HG02943 (cell line): ENCODE measurements around the gene CTNNBL1.
"Not testable (repeated sequence)": the region's sequence is repeated elsewhere in the genome, so short reads cannot be mapped to it uniquely, and the experiment has no call there.

Source experiments
- ATAC-seq: cut with Tn5 transposase; IDR thresholded peaks from one replicate; pipeline ENCODE4 v1.9.1; 2021; ENCODE audit warnings: mild to moderate bottlenecking, low read depth, moderate library complexity; ENCODE audit not compliant: unreplicated experiment

The CTNNBL1 gene

DNA sequence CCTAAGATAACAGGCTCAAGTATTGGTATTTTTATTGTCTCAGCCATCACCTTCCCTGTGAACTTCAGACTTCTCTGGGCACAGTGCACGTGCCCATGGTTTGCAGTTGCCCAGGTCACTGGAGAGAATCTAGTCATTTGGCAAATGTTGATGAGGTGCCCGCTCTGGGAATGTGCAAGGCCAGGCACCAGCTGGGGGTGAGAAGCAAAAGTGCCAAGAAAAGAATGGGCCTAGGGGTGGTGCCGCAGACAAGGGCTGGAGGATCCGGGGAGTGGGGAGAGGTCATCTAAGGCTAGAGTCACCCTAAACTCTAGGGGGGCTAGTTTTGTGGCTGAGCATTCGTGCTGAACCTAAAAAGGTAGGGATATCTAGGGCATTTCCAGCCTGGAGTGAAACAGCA, 152.0 kb downstream of the CTNNBL1 start:
- no peak for ATAC-seq

DNA sequence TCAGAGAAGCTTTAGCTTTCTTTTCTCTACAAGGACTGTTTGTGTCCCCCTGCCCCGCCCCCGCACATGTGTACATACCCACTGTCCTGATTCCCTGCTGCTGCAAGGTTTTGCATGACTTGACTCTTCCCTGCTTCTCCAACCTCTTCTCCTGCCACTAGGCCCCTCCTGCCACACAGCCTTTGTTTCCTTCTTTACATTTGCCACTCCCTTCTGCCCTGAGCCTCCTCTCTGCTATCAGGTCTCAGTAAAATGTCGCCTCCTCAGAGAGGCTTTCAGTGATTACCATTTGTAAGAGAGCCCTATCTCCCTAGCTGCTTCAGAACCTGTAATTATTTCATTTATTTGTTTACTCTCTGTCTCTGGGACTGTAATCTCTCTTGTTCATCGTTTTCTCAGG, 152.7 kb downstream of the CTNNBL1 start:
- ATAC-seq, result no peak

DNA sequence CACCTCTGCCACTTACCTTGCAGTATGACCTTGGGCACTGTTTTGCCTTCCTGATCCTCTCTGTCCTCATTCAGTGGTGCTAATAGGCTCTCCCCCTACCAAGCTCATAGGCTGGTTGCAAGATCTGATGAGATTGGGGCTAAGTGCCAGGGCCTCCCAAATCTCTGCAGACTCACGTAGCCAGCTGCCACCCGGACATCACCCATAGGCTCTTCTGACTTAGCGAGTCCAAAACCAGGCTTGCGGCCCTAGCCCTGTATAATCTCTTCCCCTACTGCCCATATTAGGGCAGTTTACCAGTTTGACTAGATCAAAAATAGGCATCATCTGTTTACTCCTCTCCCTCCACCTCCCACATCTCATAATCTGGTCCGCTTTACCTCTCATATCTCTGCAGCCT, 154.9 kb downstream of the CTNNBL1 start:
- ATAC-seq, result no peak

DNA sequence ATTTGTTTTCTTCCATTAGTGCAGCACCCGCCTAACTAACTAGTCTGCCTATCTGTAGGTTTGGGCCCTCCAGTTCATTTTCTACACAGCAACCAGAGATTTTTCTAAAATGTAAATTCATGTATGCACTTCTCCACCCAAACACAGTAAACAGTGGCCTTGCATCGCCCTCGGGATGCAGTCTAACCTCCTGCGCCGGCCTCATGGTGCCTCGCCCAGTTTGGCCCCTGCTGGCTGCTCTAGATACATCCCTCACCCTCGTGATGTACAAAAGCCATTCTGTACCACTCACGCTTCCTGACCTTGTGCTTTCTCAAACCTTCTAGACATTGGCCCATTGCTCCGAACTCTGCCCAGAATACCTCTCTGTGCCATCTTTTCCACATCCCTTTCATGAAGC, 155.3 kb downstream of the CTNNBL1 start:
- ATAC-seq, result no peak

DNA sequence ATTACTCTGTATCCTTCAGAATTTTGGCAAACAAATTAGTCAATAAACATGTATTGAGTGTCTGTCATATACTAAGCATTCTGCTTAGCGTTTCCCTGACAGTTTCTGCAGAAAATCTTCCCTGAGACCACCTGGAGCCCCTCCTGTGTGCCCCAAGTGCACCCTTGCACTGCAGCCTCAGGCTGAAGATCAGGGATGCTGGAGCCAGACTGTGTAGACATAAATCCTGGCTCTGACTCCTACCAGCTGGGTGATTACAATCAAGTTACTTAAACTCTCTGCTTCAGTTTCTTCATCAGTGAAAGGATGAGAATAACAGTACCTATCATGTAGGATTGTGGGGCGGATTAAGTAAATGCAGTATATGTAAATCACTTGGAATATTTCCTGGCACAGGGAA, 155.7 kb downstream of the CTNNBL1 start:
- ATAC-seq, result no peak

DNA sequence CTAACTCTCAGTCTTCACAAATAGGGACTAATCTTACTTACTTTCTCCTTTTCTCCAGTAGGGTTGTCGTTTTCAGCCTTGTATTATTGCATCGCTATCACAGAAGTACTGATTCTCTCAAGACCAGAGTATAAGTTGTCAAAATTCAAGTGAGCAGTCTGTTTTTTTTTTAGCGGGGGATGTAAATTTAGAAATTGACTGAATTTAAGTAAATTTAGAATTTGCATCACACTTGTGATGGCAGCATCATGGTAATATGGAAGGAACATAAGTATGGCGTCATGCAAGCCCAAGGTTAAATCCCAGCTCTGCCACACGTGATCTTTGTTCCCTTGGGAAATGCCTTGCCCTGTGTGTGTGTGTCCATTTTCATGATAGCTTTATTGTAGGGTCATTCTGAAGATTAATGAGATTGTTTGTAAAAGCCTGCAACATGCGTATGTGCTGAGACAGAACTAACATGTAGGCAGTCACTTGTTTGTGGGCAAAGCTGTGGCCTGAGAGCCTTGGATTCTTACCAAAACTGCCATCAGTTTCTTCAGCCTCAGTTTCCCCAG, 156.3 kb downstream of the CTNNBL1 start:
- no peak for ATAC-seq

DNA sequence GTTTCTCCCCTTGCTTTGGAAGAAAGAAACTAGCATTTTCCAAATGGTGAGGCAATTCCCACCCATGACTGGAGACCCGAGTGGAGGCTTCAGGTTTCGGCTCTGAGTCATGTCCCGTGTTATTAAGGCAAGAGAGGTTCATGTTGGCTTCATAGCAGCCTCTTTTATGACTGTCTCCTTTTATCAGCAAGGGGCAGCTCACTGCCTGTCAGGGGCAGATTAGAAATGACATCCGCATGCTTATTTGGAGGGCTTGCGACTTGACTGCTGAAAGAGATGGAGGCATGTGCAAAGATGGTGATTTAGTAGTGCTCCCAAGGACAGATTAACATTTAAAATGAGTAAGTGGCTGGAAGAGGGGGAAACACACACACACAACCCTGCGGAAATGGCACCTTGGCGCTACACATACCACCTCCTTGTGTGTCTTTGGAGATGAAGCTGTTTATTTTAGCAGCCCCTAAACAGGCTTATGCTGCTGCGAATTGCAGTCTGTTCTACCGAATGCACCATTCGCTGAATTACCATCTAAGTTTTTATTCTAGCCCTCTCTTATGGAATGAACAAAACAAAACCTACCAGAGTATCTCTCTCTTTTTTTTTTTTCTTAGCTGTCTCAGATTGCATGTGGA, 157.0 kb downstream of the CTNNBL1 start:
- no peak for ATAC-seq

DNA sequence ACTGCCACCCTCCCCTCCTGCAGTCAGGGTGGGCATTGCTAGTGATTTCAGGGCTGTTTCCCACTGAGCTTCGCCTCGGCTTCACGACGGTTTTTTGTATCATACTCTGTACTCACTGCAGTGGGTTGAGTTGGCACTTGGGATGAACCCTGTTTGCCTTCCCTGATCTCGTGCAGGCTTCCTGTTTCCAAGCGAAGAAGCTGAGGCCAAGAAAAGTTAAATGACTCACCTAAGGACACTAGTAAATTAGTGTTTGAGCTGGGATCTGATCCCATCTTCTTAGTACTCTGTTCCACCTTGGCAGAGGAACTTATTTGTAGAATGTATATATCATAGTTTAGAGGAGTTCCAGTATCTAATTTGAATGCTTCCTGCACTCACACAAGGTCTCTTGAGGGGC, 158.8 kb downstream of the CTNNBL1 start:
- ATAC-seq, result no peak

DNA sequence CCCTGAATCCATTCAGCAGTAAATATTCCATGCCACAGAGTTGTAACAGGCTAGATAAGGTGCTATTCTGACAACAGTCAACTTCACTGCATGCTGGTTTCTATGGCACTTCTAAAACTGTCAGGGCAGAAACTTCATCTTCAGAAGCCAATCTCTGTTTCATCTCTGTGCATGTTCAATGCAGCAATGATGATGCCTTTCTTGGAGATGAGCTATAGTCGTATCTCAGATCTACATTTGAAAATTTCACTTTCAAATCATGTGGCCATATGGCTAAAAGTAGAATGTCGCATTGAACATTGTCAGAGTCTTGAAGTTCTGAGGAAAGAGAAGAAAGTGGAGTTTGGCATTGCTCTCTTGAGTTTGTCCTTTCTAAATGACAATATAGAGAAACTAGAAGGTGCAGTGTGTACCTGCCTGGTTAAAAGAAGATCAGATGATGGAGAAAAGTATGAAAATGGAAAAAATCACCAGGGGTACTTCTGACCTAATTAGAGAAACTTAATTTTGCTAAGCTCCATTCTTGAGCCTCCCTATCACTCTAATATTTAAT, 160.1 kb downstream of the CTNNBL1 start:
- no peak for ATAC-seq

DNA sequence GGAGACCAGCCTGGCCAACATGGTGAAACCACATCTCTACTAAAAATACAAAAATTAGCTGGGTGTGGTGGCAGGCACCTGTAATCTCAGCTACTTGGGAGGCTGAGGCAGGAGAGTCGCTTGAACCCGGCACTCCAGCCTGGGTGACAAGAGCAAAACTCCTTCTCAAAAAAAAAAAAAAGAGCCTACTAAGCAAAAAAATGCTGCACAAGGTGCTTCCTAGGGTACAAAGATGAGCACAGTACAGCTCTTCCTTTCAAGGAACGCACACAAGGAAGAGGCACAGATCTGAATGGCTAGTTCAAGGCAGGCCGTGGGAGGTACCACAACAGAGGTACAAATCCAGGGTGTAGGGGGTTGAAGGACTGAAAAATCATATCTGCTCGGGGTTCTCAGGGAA, 162.2 kb downstream of the CTNNBL1 start:
- not testable (repeated sequence) for ATAC-seq

DNA sequence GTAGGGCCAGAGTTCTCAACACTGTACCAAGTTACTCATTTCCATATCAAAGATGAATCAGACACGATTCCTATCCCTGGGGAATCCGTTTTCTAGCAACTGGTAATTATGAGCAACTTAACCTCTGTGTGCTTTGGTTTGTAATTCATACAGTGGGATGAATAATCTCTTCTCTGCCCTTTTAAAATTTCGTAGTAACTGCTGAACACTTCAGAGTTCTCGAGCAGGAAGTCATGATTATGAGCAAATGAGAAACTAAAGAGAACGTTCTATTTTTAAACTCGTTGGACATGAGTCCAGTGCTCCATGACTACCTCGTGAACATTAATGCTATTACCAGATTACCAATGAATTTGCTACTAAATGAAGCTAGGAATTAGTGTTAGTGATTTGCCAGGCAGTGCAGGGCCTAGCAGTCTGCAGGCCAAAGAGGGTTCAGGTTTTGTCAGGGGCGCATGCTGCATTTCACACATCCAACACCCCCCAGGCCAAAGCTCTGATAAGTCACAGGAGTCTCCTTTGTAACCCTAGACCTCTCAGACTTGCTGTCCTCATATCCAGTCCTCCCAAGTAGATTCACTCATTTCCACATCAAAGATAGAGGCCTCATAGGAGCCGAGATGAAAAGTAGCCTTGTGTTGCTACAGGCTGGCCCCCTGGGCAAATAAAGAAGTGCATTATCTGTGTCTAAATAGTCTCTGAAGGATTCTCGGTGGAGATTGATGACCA, 163.3 kb downstream of the CTNNBL1 start:
- ATAC-seq, result no peak

DNA sequence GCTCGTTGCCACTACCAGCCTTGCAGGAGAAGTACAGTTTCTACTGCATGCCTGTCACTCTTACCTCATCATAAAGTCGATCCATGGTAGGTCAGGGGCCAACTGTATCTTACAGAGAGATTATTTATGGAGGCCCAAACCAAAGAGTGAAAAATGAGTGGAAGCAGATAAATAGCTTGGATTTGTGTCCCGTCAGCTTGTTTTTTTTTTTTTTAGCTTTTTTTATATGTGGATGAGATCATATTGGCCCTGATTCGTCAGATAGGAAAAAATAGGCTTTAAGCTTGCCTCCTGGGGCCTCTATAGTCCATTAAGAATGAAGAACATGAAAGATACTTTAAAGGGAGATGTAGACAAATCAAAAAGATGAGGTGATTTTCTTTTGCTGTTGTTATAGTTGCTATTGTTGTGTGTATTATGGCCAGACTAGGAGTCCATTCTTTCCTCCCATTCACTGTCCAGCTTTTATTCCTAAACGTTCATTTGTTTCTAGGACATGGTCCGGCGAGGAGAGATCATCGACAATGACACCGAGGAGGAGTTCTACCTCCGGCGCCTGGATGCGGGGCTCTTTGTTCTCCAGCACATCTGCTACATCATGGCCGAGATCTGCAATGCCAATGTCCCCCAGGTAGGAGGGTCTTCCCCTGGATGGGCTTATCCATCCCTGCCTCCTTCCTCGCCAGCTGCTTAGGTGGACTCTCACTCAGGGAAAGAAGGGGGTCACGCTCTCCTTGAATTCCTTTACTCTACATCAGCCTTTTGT, 165.8 kb downstream of the CTNNBL1 start:
- ATAC-seq, result no peak

DNA sequence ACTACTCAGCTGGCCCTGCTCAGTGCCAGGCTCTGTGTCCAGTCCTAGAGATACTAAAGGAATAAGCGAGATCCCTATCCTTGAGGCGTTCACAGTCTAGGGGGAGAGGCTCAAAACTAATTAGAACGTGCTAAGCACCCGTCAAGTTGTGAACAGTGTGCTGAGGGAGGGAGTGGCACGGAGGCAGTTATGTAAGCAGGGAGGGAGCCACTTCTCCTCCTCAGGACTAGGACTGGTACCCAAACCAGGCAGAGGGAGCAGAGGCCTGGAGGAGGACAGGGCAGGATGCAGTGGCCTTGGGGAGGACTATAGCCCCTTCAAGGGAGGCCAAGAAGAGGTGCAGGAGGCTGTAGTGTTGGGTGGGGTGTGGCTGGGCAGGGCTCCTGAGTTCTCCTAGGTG, 169.5 kb downstream of the CTNNBL1 start:
- no peak for ATAC-seq

DNA sequence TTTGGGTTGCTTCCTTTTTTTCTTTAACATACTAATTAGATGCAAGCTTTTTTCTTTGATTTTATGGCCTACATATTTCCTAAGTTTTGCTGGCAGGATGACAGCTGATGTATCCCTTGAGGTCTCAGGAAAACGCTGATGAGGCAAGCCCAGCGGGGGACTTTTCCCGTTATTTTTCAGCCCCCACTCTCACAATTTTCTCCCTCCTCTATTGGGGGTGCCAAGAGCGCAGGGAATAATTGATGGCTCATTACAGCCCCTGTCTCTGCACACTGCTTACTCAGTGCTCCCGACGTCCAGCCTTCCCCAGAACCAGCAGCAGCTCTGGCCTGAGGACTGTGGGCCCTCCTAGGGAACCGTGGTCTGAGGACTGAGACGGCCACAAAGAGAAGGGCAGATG, 170.5 kb downstream of the CTNNBL1 start:
- ATAC-seq, result no peak

DNA sequence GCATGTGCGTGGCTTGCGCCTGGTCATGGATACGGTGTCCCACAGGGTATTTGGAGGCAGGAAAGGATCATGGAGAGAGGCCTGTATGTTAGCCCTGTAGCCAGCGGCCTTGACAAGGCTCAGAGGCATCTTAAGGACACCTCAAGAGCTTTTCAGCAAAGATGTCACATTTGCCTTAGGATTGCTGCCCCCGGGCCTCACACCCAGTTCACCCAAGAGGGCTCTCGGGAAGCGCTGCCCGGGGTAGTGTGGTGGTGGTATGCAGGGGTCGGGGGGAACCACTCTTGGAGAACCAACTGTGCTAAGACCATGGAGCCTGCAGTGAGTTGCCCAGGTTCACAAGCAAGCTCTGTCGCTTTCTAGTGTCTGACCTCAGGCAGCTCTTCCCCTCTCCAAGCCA, 172.2 kb downstream of the CTNNBL1 start:
- ATAC-seq, result no peak

DNA sequence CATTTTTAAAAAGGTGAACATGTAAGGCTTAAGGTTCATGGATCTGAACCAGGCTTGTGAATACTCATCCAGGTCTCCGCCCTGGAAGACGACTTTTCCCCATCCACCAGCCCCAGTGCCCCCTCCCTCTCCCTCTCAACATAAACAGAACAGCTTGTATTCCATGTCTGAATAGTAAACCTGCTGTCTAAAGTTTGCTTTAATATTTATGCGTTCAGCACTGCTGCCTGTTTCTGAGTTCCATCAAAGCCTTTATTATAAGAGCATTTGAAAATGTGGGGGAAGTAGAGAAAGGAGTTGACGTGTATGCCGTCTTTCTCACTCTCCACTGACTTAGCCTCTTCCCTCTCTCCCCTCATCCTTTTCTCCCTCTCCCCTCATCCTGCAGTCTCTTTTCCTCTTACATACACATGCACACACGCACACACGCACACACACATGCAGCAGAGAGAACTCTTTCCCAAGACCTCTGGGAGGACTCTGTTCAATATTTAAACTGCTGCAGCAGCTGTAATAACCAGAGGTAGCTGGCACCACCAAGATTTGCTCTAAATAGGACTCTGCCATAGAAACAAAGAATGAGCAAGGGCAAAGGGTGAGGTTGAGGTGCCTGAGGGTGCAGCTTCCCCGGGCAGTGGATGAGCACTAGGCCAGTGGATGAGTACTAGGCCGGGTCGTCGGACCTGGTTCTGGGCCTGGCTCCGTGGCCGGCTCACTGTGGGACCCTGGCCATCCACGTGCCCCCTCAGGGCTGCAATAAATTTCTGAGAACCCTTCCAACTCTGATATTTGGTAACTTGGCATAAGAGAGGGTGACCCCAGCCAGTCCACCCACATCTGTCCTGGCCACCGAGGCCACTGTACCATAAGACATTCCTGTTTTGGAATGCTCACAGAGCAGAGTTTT, 173.7 kb downstream of the CTNNBL1 start:
- no peak for ATAC-seq

DNA sequence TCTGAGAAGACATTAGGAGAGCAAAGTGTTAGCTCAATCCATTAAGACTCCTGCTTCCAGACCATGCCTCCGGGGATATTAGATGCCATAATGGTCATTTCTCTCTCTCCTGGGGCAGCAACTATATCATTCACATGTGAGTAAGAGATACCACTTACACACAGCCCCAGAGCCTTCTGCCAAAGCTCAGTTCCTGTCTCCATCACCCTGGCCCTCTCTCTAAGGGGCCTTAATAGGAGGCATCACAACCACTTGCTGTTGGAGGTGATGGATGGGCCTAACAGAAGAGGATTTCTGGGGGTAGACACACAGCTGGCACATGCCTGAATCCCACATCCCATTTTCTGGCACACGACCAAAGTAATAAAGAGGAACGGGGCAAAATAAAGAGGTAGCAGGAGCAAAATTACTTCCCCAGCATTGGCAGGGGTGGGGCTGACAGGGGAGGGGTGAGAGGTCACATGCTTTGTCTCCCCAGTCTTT, 175.1 kb downstream of the CTNNBL1 start:
- ATAC-seq, result no peak

DNA sequence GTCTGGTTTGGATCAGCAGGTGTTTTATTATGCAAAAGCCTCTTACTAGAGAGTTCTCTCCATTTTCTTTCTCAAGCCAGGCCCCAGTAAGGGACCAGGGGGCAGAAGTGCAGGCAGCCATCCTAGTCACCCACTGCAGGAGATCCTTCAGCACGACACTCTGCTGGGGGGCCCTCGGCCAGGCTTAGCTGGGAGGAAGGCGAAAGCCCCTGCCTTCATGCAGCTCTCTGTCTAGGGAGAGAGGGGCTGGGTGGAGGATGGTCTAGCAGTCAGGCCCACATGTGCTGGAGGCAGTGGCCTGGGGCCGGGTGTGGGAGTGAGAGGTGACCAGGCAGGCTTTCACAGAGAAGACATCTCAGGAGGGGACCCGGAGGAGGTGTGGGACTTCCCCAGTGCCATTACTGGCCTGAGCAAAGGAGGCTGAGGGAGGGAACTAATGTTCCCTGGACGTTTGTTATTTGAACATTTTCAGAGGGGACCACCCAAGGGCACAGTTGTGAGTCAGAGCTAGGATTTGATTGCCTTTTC, 175.6 kb downstream of the CTNNBL1 start:
- ATAC-seq, result no peak

DNA sequence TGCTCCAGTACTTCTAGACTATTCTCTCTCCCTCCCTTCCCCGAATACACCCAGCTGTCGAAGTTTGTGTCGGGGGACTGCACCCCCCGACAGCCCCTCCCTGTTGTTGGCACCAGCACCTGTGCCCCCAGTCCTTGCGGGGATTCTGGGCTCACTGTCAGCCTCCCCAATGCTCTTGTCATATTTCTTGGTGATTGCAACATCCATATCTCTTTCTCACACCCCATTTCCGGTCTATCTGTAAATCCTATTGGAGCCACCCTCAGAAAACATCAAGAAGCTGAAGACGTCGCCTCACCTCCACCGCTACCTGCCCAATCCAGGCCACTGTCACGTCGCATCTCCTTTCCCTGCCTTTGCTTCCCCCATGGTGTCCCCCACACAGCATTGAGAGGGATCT, 176.5 kb downstream of the CTNNBL1 start:
- no peak for ATAC-seq

DNA sequence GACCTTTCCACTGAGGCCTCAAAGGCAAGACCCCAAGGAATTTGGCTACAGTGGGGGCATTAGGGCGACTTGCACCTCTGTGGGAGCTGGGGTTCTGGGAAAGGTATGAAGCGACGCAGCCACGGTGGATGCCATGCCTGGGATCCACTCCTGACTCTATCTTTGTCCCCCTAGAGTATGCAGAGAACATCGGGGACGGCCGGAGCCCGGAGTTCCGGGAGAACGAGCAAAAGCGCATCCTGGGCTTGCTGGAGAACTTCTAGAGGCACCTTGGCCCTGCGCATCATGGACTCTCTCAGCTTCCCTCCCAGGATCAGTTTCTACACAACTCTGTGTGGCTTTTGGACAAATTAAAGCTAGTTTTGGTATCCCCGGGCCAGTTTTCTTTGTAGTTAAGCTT, 177.9 kb downstream of the CTNNBL1 start:
- no peak for ATAC-seq
